ENCODE measurements around the gene SRSF11. TPM values are rescaled to one million over a fixed set of nuclear protein-coding genes. Genes with fewer than 3 reads are reported as not detected.
A peak's percentile ranks its signal among the peaks of the same experiment; 100 is the strongest.

SRSF11 gene
- polyA plus RNA-seq, 1 experiment: 287 TPM

- CTCF ChIA-PET: interaction anchor here (0.6 kb wide), 1 partner anchor 13 kb away, joined by 3 read pairs; no protein-coding TSS in a partner anchor
- no peaks in the 10 kb centered on the region for H3K9me3 ChIP-seq (ENCODE audit: control insufficient read depth, insufficient read depth, low read length)
- no peak overlapping the region for H3K4me3 ChIP-seq (ENCODE audit: low read depth, low read length)
- POLR2A ChIA-PET: interaction anchor here (0.6 kb wide), 1 partner anchor 23 kb away, joined by 7 read pairs; no protein-coding TSS in a partner anchor
- no peaks in the 10 kb centered on the region for H3K27me3 ChIP-seq (ENCODE audit: control insufficient read depth, insufficient read depth, low read length)
- no peak for DNase-seq (ENCODE audit: low read depth, low spot score)
- no peak for TF ChIP-seq CTCF (IDR thresholded peaks at IDR 0.05; ENCODE audit: low read depth, low read length)
- no peak overlapping the region for H3K27ac ChIP-seq (ENCODE audit: low read depth, low read length)
Observed at GRCh38 chr1:70278710-70279109, 57.5 kb downstream of the SRSF11 start.

GRCh38 chr1:70284366-70284765 lies 63.2 kb downstream of the SRSF11 start:
- ChIA-PET POLR2A (no interaction called here), CTCF (interaction anchor here (0.6 kb wide), 1 partner anchor 65 kb away, joined by 4 read pairs; no protein-coding TSS in a partner anchor)

DNA sequence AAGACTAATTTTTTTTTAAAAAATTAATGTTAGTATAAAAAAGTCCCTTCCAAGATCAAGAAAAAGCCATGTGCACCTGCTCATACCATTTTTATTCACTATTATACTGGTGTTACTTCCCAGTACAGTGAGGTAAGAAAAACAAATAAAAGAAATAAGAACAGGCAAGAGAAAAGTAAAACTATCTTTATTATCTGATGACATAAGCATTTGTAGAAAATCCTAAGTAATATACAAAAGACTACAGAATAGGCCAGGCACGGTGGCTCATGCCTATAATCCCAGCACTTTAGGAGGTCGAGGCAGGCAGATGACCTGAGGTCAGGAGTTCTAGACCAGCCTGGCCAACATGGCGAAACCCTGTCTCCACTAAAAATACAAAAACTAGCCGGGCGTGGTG lies 65.3 kb downstream of the SRSF11 start:
- DNase-seq (ENCODE audit: low read depth, low spot score): no peak
- no peaks in the 10 kb centered on the region for H3K27me3 ChIP-seq (ENCODE audit: control insufficient read depth, insufficient read depth, low read length)
- no peak overlapping the region for H3K4me3 ChIP-seq (ENCODE audit: low read depth, low read length)
- no peak overlapping the region for H3K27ac ChIP-seq (ENCODE audit: low read depth, low read length)
- POLR2A ChIA-PET: no interaction called here
- no peak for TF ChIP-seq CTCF (IDR thresholded peaks at IDR 0.05; ENCODE audit: low read depth, low read length)
- CTCF ChIA-PET: no interaction called here
- no peaks in the 10 kb centered on the region for H3K9me3 ChIP-seq (ENCODE audit: control insufficient read depth, insufficient read depth, low read length)

More at GRCh38 chr1:70284366-70284765, 63.2 kb downstream of the SRSF11 start:
- no peak overlapping the region for H3K27ac ChIP-seq (ENCODE audit: low read depth, low read length)
- H3K9me3 ChIP-seq (ENCODE audit: control insufficient read depth, insufficient read depth, low read length): no peaks in the 10 kb centered on the region
- no peaks in the 10 kb centered on the region for H3K27me3 ChIP-seq (ENCODE audit: control insufficient read depth, insufficient read depth, low read length)
- no peak for DNase-seq (ENCODE audit: low read depth, low spot score)
- no peak for TF ChIP-seq CTCF (IDR thresholded peaks at IDR 0.05; ENCODE audit: low read depth, low read length)
- H3K4me3 ChIP-seq (ENCODE audit: low read depth, low read length): no peak overlapping the region

GRCh38 chr1:70288166-70288565 lies 67.0 kb downstream of the SRSF11 start:
- no peaks in the 10 kb centered on the region for H3K27me3 ChIP-seq (ENCODE audit: control insufficient read depth, insufficient read depth, low read length)
- ChIA-PET POLR2A (no interaction called here), CTCF (no interaction called here)
- no peak for TF ChIP-seq CTCF (IDR thresholded peaks at IDR 0.05; ENCODE audit: low read depth, low read length)
- H3K27ac ChIP-seq (ENCODE audit: low read depth, low read length): no peak overlapping the region
- no peak overlapping the region for H3K4me3 ChIP-seq (ENCODE audit: low read depth, low read length)
- no peaks in the 10 kb centered on the region for H3K9me3 ChIP-seq (ENCODE audit: control insufficient read depth, insufficient read depth, low read length)
- DNase-seq (ENCODE audit: low read depth, low spot score): no peak

DNA sequence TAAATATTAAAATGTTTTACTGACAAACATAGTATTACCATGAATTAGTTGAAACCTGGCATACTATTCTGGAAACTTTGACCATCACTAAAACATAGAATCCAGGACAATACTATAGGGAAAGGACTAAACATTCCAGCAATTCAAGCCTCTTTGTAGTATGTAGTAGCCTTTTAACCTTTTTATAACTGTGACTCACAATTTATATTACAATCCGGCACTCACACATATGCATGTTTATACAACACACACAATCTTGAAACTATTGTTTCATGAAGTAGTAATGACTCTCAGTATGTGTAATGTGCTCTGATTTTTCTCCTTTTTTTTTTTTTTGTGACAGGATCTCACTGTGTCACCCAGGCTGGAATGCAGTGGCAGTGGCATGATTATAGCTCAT lies 69.0 kb downstream of the SRSF11 start:
- TF ChIP-seq CTCF (IDR thresholded peaks at IDR 0.05; ENCODE audit: low read depth, low read length): no peak
- peak; percentile 10 for DNase-seq (ENCODE audit: low read depth, low spot score)
- no peaks in the 10 kb centered on the region for H3K9me3 ChIP-seq (ENCODE audit: control insufficient read depth, insufficient read depth, low read length)
- H3K4me3 ChIP-seq (ENCODE audit: low read depth, low read length): no peak overlapping the region
- H3K27me3 ChIP-seq (ENCODE audit: control insufficient read depth, insufficient read depth, low read length): no peaks in the 10 kb centered on the region
- ChIA-PET POLR2A (interaction anchor here (0.7 kb wide), 1 partner anchor 10 kb away, joined by 6 read pairs; no protein-coding TSS in a partner anchor), CTCF (interaction anchor here (0.7 kb wide), 1 partner anchor 378 kb away, joined by 4 read pairs; no protein-coding TSS in a partner anchor)
- H3K27ac ChIP-seq (ENCODE audit: low read depth, low read length): no peak overlapping the region

Measured in AG04450 (cell line).